Lower leg skin (tissue), 3 donors: ENCODE results near the gene GDF11.

Source experiments
- CTCF ChIP-seq, 3 donors: fragments of 450-650 bp; IDR thresholded peaks; one replicate each; pipeline ENCODE4 v1.5.1; 2016; ENCODE audit warnings: antibody characterized with exemption in 3 of 3, mild to moderate bottlenecking in 3 of 3, moderate library complexity in 2 of 3
- POLR2A ChIP-seq, 2 donors: fragments of 450-650 bp; IDR thresholded peaks; one replicate each; pipeline ENCODE4 v1.6.1; 2016 to 2017; ENCODE audit warnings: antibody characterized with exemption in 2 of 2, mild to moderate bottlenecking in 1 of 2, moderate library complexity in 1 of 2

GRCh38 chr12:55743406-55744339 lies 751 bp downstream of the GDF11 start:
- TF ChIP-seq CTCF (IDR thresholded peaks at IDR 0.05) (no peak), POLR2A (IDR thresholded peaks at IDR 0.05) (no peak)
